Stimulated activated CD8-positive, alpha-beta memory T cell treated with anti-CD3 and anti-CD28 coated beads, Interleukin-2, amount 100 ng/mL, for 1 hour (primary cell): ENCODE results near the gene SUPT20H.

Experiments
- DNase-seq, 2 donors: peaks; one replicate each; pipeline ENCODE4 v3.0.0-alpha.2; 2020; ENCODE audit warnings: low read depth in 2 of 2

SUPT20H gene

GRCh38 chr13:37058910-37059847, at the start of gene SUPT20H:
TSS of gene SUPT20H (minus strand) at chr13:37059688. CDS start at chr13:37051490, 8,198 bp downstream.
- DNase-seq: peak; percentile 90 to 91

GRCh38 chr13:37109051-37109678, 49.7 kb upstream of the SUPT20H start:
- DNase-seq: no peak

GRCh38 chr13:37107868-37108267, 48.4 kb upstream of the SUPT20H start:
- no peak for DNase-seq

- DNase-seq: no peak
Observed at GRCh38 chr13:37107456-37107855, 48.0 kb upstream of the SUPT20H start.

GRCh38 chr13:37106642-37107041, 47.2 kb upstream of the SUPT20H start:
- no peak for DNase-seq

- no peak for DNase-seq
Observed at GRCh38 chr13:37105251-37105714, 45.8 kb upstream of the SUPT20H start, which contains the start of gene CSNK1A1L. TSS of gene CSNK1A1L (minus strand) at chr13:37105664. CDS start at chr13:37105256, 408 bp downstream.

GRCh38 chr13:37102896-37103295, 43.4 kb upstream of the SUPT20H start:
- no peak for DNase-seq

- no peak for DNase-seq
Observed at GRCh38 chr13:37101201-37101600, 41.7 kb upstream of the SUPT20H start.

GRCh38 chr13:37100731-37101130, 41.2 kb upstream of the SUPT20H start:
- DNase-seq: no peak

GRCh38 chr13:37097076-37097475, 37.6 kb upstream of the SUPT20H start:
- no peak for DNase-seq

- no peak for DNase-seq
Observed at GRCh38 chr13:37094840-37095239, 35.4 kb upstream of the SUPT20H start.

GRCh38 chr13:37094099-37094498, 34.6 kb upstream of the SUPT20H start:
- DNase-seq: no peak

- no peak for DNase-seq
Observed at GRCh38 chr13:37091835-37092234, 32.3 kb upstream of the SUPT20H start.

- no peak for DNase-seq
Observed at GRCh38 chr13:37090912-37091311, 31.4 kb upstream of the SUPT20H start.

- DNase-seq: no peak
Observed at GRCh38 chr13:37089495-37089894, 30.0 kb upstream of the SUPT20H start.

GRCh38 chr13:37087486-37087885, 28.0 kb upstream of the SUPT20H start:
- no peak for DNase-seq

- no peak for DNase-seq
Observed at GRCh38 chr13:37085606-37086005, 26.1 kb upstream of the SUPT20H start.

- no peak for DNase-seq
Observed at GRCh38 chr13:37076818-37077217, 17.3 kb upstream of the SUPT20H start.

GRCh38 chr13:37075164-37075563, 15.7 kb upstream of the SUPT20H start:
- DNase-seq: no peak

GRCh38 chr13:37074703-37075102, 15.2 kb upstream of the SUPT20H start:
- DNase-seq: no peak

- no peak for DNase-seq
Observed at GRCh38 chr13:37072024-37072423, 12.5 kb upstream of the SUPT20H start.

- DNase-seq: no peak
Observed at GRCh38 chr13:37070956-37071355, 11.5 kb upstream of the SUPT20H start.
